ENCODE results near the gene BTG1. TPM values are rescaled to one million over a fixed set of nuclear protein-coding genes. Genes with fewer than 3 reads are reported as not detected.
"Not testable (repeated sequence)": the region's sequence is repeated elsewhere in the genome, so short reads cannot be mapped to it uniquely, and the experiment has no call there.

Gene BTG1
- polyA plus RNA-seq, 4 donors = 120 to 130 (median 125) TPM

DNA sequence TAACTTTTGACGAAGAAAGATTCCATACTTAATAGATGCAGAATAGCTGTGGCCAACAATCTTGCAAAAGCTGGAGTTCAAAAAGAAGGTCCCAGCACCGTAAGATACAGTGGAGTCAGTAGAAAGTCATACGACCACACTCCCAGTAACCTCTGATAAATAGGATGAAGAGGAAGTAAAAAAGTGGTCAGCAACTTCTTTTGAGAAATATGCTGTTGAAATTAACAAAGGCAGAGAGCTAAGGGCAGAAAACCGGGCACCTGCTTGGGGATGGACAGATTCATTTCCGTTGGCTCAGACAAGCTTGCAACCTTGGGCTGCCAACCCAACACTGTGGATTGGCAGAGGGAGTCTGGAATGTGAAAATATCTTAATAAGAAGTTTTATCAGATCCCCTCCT is 40.0 kb downstream of the BTG1 start:
- no peak for DNase-seq (ENCODE audit: low read depth in 4 of 4, low spot score in 3 of 4)

DNA sequence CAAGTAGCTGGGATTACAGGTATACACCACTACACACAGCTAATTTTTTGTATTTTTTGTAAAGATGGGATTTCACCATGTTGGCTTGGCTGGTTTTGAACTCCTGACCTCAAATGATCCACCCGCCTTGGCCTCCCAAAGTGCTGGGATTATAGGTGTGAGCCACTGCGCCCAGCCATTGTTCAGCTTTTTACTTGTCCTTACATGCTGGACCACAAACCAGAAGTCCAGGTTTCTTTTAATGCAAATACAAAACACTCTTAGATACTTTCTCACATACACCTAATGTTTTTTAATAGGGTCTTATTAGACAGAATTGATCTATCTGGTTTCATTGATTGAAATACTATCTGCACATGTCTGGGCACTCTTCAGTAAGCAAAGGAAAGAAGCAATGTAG is 40.5 kb downstream of the BTG1 start:
- no peak for DNase-seq (ENCODE audit: low read depth in 4 of 4, low spot score in 3 of 4)

DNA sequence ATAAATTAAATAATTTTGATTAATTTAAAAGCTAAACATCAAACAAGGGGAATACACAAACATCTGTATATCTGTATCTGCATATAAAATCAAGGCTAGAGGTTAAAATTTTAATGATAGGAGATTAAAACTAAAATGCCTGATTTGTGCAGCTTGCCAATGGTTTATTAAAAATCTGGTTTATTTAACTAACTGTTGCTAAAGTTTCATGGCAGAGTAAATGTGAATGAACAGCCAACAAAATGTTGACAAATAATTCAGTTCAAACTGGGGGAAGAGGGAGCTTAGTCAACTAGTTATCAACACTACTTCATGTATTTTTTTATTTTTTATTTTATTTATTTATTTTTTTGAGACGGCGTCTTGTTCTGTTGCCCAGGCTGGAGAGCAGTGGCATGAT is 43.0 kb downstream of the BTG1 start:
- DNase-seq (ENCODE audit: low read depth in 4 of 4, low spot score in 3 of 4) = no peak

DNA sequence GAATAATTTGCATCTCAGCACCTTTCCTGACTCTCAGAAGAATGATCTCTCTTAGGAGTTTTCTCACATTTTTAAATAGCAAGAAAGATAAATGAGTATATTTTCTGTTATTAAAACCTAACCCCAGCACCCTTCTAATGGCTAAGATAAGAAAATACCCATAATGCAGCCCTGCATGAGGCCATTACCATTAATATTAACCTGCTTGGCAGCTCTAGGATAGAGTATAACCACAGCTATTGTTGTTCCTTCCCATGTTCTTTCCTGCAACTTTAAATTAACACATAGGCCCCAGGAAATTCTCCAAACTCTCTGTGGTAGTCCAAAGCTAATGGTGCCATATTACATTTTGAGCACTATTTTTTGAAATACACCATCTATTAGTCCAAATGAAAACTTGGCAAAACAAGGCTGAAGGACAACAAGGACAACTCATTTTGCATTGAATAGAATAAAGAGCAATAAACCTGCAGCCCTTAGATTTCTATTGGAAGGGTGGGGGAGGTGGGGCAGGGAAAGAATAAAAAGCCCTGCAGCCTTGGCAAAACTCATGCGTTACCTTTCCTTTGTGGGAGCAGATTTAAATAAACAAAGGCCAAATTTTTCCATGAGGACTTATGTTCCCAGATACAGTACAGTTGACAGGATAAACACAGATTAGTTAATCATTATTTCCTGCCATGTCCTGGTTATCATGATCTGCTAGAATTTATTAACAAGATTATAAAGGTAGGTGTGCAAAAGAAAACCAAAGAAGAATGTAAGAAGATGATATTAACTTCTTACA is 46.9 kb downstream of the BTG1 start:
- DNase-seq (ENCODE audit: low read depth in 4 of 4, low spot score in 3 of 4) = no peak

DNA sequence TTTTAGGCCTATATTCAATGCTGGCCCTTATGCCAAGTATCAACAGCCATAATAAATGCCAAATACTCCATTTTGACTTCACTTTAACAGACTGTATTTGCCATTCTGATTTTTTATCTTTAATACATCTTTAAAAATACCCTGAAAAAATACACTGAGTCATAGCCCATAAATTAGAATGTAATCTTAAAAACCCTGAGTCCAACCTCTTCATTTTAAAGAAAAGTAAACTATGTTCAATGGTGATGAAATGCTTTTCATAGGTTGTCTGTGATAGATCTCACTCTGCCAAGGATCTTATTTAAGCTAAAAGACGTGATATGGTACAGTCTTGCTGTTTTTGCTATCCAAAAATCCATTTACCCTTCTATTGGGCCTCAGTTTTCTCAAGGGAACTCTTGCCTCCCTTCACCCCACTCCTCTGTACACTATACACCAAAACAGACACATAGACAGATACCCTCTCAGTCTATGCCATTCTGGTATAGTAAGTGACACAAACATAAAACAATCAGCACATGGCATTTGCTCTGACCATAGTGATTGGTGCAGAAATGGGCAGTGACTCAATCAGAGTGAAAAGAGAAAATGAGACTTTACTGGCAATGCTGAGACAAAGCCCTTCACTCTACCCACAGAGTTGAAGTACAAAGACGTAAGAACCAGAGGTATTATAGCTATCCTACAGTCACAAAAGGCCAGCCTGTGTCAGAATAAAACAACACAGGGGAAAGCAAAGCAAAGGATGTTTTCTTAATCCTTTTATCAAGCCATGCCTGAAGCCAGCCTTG is 49.1 kb downstream of the BTG1 start:
- no peak for DNase-seq (ENCODE audit: low read depth in 4 of 4, low spot score in 3 of 4)

DNA sequence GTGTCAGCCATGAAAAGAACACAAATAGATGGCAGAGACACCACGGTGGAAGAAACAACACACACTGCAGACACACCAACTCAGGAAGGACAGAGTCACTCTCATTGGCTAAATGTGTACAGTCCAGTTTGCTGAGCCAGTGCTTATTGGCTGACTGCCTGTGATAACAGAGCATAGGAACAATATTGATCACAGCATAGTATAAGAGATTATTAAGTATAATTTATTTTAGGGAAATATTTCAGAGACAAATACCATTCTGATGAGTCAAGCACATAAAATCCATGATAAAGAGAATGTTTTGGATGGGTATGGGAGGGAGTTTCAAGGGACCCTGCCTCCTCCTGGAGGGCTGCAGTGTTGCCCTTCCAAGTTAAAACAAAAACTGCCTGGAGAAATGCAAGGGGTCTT is 50.9 kb downstream of the BTG1 start:
- DNase-seq (ENCODE audit: low read depth in 4 of 4, low spot score in 3 of 4) = no peak

DNA sequence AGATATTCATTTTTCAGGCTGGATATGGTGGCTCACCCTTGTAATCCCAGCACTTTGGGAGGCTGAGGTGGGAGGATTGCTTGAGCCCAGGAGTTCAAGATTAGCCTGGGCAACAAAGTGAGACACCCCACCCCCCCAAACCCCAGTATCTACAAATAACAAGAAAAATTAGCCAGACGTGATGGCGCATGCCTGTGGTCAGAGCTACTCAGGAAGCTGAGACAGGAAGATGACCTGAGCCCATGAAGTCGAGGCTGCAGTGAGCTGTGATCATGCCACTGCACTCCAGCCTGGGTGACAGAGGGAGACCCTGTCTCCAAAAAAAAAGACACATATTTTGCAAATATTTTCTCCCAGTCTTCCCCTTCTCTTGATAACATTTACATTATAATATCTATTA is 51.3 kb downstream of the BTG1 start:
- DNase-seq (ENCODE audit: low read depth in 4 of 4, low spot score in 3 of 4) = not testable (repeated sequence)
